Cardiac muscle cell (in vitro differentiated cells and primary cell): ENCODE measurements around the gene AKR1C8. TPM values are rescaled to one million over a fixed set of nuclear protein-coding genes. Genes with fewer than 3 reads are reported as not detected.
"Not testable (repeated sequence)": the region's sequence is repeated elsewhere in the genome, so short reads cannot be mapped to it uniquely, and the experiment has no call there.

Source experiments
- DNase-seq, 2 donors: peaks; one replicate each; pipeline versions ENCODE4 v3.0.0 to v3.0.0-alpha.2; 2010 to 2017; ENCODE audit warnings: low read depth in 1 of 2, low spot score in 1 of 2
- H3K27ac ChIP-seq: fragments of 200-600 bp; sonication (generic); 2 replicates; pipeline ENCODE4 v1.5.1; 2016
- H3K27me3 ChIP-seq: fragments of 200-600 bp; sonication (generic); 2 replicates; pipeline ENCODE4 v1.6.0; 2016; ENCODE audit warnings: control low read depth
- H3K36me3 ChIP-seq: fragments of 200-600 bp; sonication (generic); 2 replicates; pipeline ENCODE4 v1.5.1; 2016; ENCODE audit warnings: control low read depth
- H3K4me1 ChIP-seq: fragments of 200-600 bp; sonication (generic); 2 replicates; pipeline ENCODE4 v1.8.1; 2017; ENCODE audit warnings: low read depth, mild to moderate bottlenecking, mixed run types
- H3K4me3 ChIP-seq: fragments of 200-600 bp; sonication (generic); 2 replicates; pipeline ENCODE4 v1.5.1; 2016; ENCODE audit warnings: mild to moderate bottlenecking
- H3K9me3 ChIP-seq: fragments of 200-600 bp; sonication (generic); 2 replicates; pipeline ENCODE4 v1.5.1; 2017; ENCODE audit warnings: low read depth, mild to moderate bottlenecking, control low read depth
- CTCF ChIP-seq: IDR thresholded peaks from 2 replicates; pipeline ENCODE4 v1.5.1; 2012; ENCODE audit warnings: low read depth, mild to moderate bottlenecking, low read length
- polyA plus RNA-seq: library from polyadenylated mRNA; unstranded; fragments of >200 nt; fragmentation: Nextera tagmentation; extraction: Ambion mirVana; gene quantifications from 2 replicates; pipeline ENCODE4 v1.2.1, GENCODE V29; 2016
- total RNA-seq: library from RNA; depleted of rRNA; stranded (reverse); fragments of >200 nt; gene quantifications from 2 replicates; pipeline ENCODE4 v1.2.3, GENCODE V29; 2016

The AKR1C8 gene
- total and polyA plus RNA-seq, 2 experiments from 2014 or later = not detected

GRCh38 chr10:5216801-5217200 lies 31.9 kb upstream of the AKR1C8 start:
- no peak overlapping the region for H3K4me3 ChIP-seq
- H3K36me3 ChIP-seq = no peaks in the 10 kb centered on the region
- H3K27me3 ChIP-seq = no peaks in the 10 kb centered on the region
- TF ChIP-seq CTCF = no peak
- H3K4me1 ChIP-seq = no peaks in the 10 kb centered on the region
- no peaks in the 10 kb centered on the region for H3K9me3 ChIP-seq
- DNase-seq = no peak
- H3K27ac ChIP-seq = no peak overlapping the region

- Histone ChIP-seq H3K9me3 (no peaks in the 10 kb centered on the region), H3K27me3 (no peaks in the 10 kb centered on the region), H3K27ac (no peak overlapping the region), H3K4me3 (no peak overlapping the region), H3K4me1 (no peaks in the 10 kb centered on the region), H3K36me3 (no peaks in the 10 kb centered on the region)
- no peak for DNase-seq
- no peak for TF ChIP-seq CTCF
These were observed 27.0 kb upstream of the AKR1C8 start for GRCh38 chr10:5211696-5212536.

- not testable (repeated sequence) for H3K4me3 ChIP-seq, DNase-seq
These were observed 25.3 kb upstream of the AKR1C8 start for GRCh38 chr10:5210261-5210660.

DNA sequence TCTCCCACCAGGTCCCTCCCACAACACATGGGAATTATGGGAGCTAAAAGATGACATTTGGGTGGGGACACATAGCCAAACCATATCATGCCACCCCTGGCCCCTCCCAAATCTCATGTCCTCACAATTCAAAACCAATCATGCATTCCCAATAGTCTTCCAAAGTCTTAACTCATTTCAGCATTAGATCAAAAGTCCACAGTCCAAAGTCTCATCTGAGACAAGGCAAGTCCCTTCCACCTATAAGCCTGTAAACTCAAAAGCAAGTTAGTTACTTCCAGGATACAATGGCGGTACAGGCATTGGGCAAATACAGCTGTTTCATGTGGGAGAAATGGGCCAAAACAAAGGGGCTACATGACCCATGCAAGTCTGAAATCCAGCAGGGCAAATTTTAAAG lies 24.8 kb upstream of the AKR1C8 start:
- not testable (repeated sequence) for H3K4me3 ChIP-seq, H3K27ac ChIP-seq, H3K36me3 ChIP-seq, H3K9me3 ChIP-seq, H3K27me3 ChIP-seq, H3K4me1 ChIP-seq, DNase-seq

More at GRCh38 chr10:5210261-5210660, 25.3 kb upstream of the AKR1C8 start:
- not testable (repeated sequence) for H3K9me3 ChIP-seq, H3K4me1 ChIP-seq, H3K27me3 ChIP-seq, H3K36me3 ChIP-seq, H3K27ac ChIP-seq
- TF ChIP-seq CTCF = peak; percentile 21

GRCh38 chr10:5206799-5207198 lies 21.8 kb upstream of the AKR1C8 start:
- Histone ChIP-seq H3K36me3 (no peaks in the 10 kb centered on the region), H3K27me3 (no peaks in the 10 kb centered on the region), H3K4me1 (no peaks in the 10 kb centered on the region), H3K4me3 (no peak overlapping the region), H3K9me3 (no peaks in the 10 kb centered on the region), H3K27ac (no peak overlapping the region)
- no peak for DNase-seq
- TF ChIP-seq CTCF = no peak

- Histone ChIP-seq H3K36me3 (no peaks in the 10 kb centered on the region), H3K9me3 (no peaks in the 10 kb centered on the region), H3K27ac (no peak overlapping the region), H3K27me3 (no peaks in the 10 kb centered on the region), H3K4me3 (no peak overlapping the region), H3K4me1 (no peaks in the 10 kb centered on the region)
- TF ChIP-seq CTCF = no peak
- DNase-seq = no peak
These were observed 14.4 kb upstream of the AKR1C8 start for GRCh38 chr10:5199398-5199797.
